HEK293T (cell line): ENCODE measurements around the gene ZNF521.

ENCODE experiments used
- ELF4 ChIP-seq: fragments of 450-650 bp; IDR thresholded peaks from 2 replicates; pipeline ENCODE4 v1.6.1; 2017; ENCODE audit warnings: antibody characterized with exemption
- FOXA1 ChIP-seq: fragments of 450-650 bp; IDR thresholded peaks from 2 replicates; pipeline ENCODE4 v1.6.1; 2016; ENCODE audit warnings: mild to moderate bottlenecking
- FOXK2 ChIP-seq: fragments of 450-650 bp; IDR thresholded peaks from 2 replicates; pipeline ENCODE4 v1.6.1; 2016; ENCODE audit warnings: mild to moderate bottlenecking
- FOXM1 ChIP-seq: fragments of 450-650 bp; IDR thresholded peaks from 2 replicates; pipeline ENCODE4 v1.6.1; 2017; ENCODE audit warnings: mild to moderate bottlenecking, borderline replicate concordance
- L3MBTL2 ChIP-seq: fragments of 450-650 bp; conservative IDR thresholded peaks from 2 replicates; pipeline ENCODE4 v1.6.1; 2016; ENCODE audit warnings: mild to moderate bottlenecking
- PKNOX1 ChIP-seq: fragments of 450-650 bp; IDR thresholded peaks from 2 replicates; pipeline ENCODE4 v1.6.1; 2016
- SP1 ChIP-seq: fragments of 450-650 bp; IDR thresholded peaks from 2 replicates; pipeline ENCODE4 v1.6.1; 2017
- SUZ12 ChIP-seq: fragments of 450-650 bp; IDR thresholded peaks from 2 replicates; pipeline ENCODE4 v1.6.1; 2016; ENCODE audit warnings: mild to moderate bottlenecking
- TARDBP ChIP-seq: fragments of 450-650 bp; IDR thresholded peaks from 2 replicates; pipeline ENCODE4 v1.6.1; 2016
- ZNF384 ChIP-seq: fragments of 450-650 bp; IDR thresholded peaks from 2 replicates; pipeline ENCODE4 v1.6.1; 2016

- TF ChIP-seq FOXA1 (no peak), L3MBTL2 (no peak), ZNF384 (no peak), FOXK2 (no peak), FOXM1 (no peak), TARDBP (no peak), PKNOX1 (no peak), SP1 (no peak), SUZ12 (no peak), ELF4 (no peak)
Observed at GRCh38 chr18:25253779-25254178, 98.2 kb downstream of the ZNF521 start.
